HEK293T (cell line): ENCODE results near the gene TPM1.

Source experiments
- CTCF ChIA-PET: fragments of 350-600 bp; formaldehyde crosslinking; extraction: SDS; loops from one replicate; lab custom pipeline; 2021; ENCODE audit warnings: antibody characterized with exemption, inconsistent platforms; lab: Yijun Ruan, JAX
- POLR2A ChIA-PET: fragments of 350-600 bp; formaldehyde crosslinking; extraction: SDS; loops from one replicate; lab custom pipeline; 2020; ENCODE audit warnings: antibody characterized with exemption, inconsistent platforms; lab: Yijun Ruan, JAX
- DNase-seq: peaks from one replicate; pipeline ENCODE4 v3.0.0; 2012; ENCODE audit warnings: mixed read lengths; ENCODE audit errors: extremely low spot score
- ARNT ChIP-seq: fragments of 450-650 bp; IDR thresholded peaks from 2 replicates; pipeline ENCODE4 v1.6.1; 2017; ENCODE audit warnings: mild to moderate bottlenecking
- BHLHE40 ChIP-seq: fragments of 450-650 bp; IDR thresholded peaks from 2 replicates; pipeline ENCODE4 v1.6.1; 2016; ENCODE audit warnings: mild to moderate bottlenecking, moderate library complexity, borderline replicate concordance
- CTBP1 ChIP-seq: fragments of 450-650 bp; IDR thresholded peaks from 2 replicates; pipeline ENCODE4 v1.6.1; 2016; ENCODE audit warnings: borderline replicate concordance
- ELF4 ChIP-seq: fragments of 450-650 bp; IDR thresholded peaks from 2 replicates; pipeline ENCODE4 v1.6.1; 2017; ENCODE audit warnings: antibody characterized with exemption
- FOXA1 ChIP-seq: fragments of 450-650 bp; IDR thresholded peaks from 2 replicates; pipeline ENCODE4 v1.6.1; 2016; ENCODE audit warnings: mild to moderate bottlenecking
- FOXK2 ChIP-seq: fragments of 450-650 bp; IDR thresholded peaks from 2 replicates; pipeline ENCODE4 v1.6.1; 2016; ENCODE audit warnings: mild to moderate bottlenecking
- FOXM1 ChIP-seq: fragments of 450-650 bp; IDR thresholded peaks from 2 replicates; pipeline ENCODE4 v1.6.1; 2017; ENCODE audit warnings: mild to moderate bottlenecking, borderline replicate concordance
- HDGF ChIP-seq: fragments of 450-650 bp; IDR thresholded peaks from 2 replicates; pipeline ENCODE4 v1.6.1; 2017; ENCODE audit warnings: antibody characterized with exemption, borderline replicate concordance
- L3MBTL2 ChIP-seq: fragments of 450-650 bp; conservative IDR thresholded peaks from 2 replicates; pipeline ENCODE4 v1.6.1; 2016; ENCODE audit warnings: mild to moderate bottlenecking
- LEF1 ChIP-seq: fragments of 450-650 bp; IDR thresholded peaks from 2 replicates; pipeline ENCODE4 v1.6.1; 2017; ENCODE audit warnings: mild to moderate bottlenecking, borderline replicate concordance
- NFRKB ChIP-seq: fragments of 450-650 bp; IDR thresholded peaks from 2 replicates; pipeline ENCODE4 v1.6.1; 2016; ENCODE audit warnings: mild to moderate bottlenecking, moderate library complexity
- PKNOX1 ChIP-seq: fragments of 450-650 bp; IDR thresholded peaks from 2 replicates; pipeline ENCODE4 v1.6.1; 2016
- SP1 ChIP-seq: fragments of 450-650 bp; IDR thresholded peaks from 2 replicates; pipeline ENCODE4 v1.6.1; 2017
- SUZ12 ChIP-seq: fragments of 450-650 bp; IDR thresholded peaks from 2 replicates; pipeline ENCODE4 v1.6.1; 2016; ENCODE audit warnings: mild to moderate bottlenecking
- TARDBP ChIP-seq: fragments of 450-650 bp; IDR thresholded peaks from 2 replicates; pipeline ENCODE4 v1.6.1; 2016
- ZNF384 ChIP-seq: fragments of 450-650 bp; IDR thresholded peaks from 2 replicates; pipeline ENCODE4 v1.6.1; 2016

Gene TPM1

GRCh38 chr15:63022181-63022580 is 20.4 kb upstream of the TPM1 start:
- POLR2A ChIA-PET: no interaction called here
- no peak for DNase-seq
- CTCF ChIA-PET: no interaction called here
- TF ChIP-seq TARDBP (no peak), BHLHE40 (no peak), FOXA1 (no peak), FOXK2 (no peak), SUZ12 (no peak), SP1 (no peak), ZNF384 (no peak), CTBP1 (no peak), LEF1 (no peak), ELF4 (no peak), HDGF (no peak), NFRKB (no peak), ARNT (no peak), PKNOX1 (no peak), FOXM1 (no peak), L3MBTL2 (no peak)

DNA sequence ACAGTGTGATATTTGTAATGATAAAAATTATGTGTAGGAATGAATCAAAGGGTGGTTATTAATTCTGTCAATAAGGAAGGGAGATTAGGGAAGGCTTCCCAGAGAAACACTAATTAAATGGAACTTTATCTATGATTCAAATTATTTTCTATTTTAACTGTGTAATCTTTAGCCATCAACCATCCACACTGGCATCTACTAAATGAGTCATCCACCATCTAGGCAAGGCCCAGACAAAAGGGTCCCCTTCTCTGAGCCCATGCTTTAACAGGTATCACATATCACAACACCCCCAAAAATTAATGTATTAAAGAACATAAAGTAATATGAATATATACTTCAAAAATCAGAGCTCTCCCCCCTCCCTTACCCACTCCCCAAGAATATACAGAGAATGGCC is 19.9 kb upstream of the TPM1 start:
- TF ChIP-seq SUZ12: no peak
- ChIA-PET POLR2A (no interaction called here), CTCF (no interaction called here)
- no peak for DNase-seq

GRCh38 chr15:63023351-63023945 is 19.1 kb upstream of the TPM1 start:
- POLR2A ChIA-PET: no interaction called here
- DNase-seq: no peak
- CTCF ChIA-PET: no interaction called here
- TF ChIP-seq PKNOX1 (no peak), ZNF384 (no peak), BHLHE40 (no peak), NFRKB (no peak), FOXA1 (no peak), CTBP1 (no peak), LEF1 (no peak), SP1 (no peak), FOXK2 (no peak), ARNT (no peak), ELF4 (no peak), SUZ12 (no peak), L3MBTL2 (no peak), FOXM1 (no peak)

GRCh38 chr15:63025460-63025859 is 17.1 kb upstream of the TPM1 start:
- ChIA-PET POLR2A (no interaction called here), CTCF (no interaction called here)
- DNase-seq: peak; percentile 17
- TF ChIP-seq ELF4: no peak
- TF ChIP-seq HDGF: no peak
- no peak for TF ChIP-seq FOXA1
- no peak for TF ChIP-seq CTBP1
- no peak for TF ChIP-seq FOXK2
- no peak for TF ChIP-seq PKNOX1
- no peak for TF ChIP-seq SP1

DNA sequence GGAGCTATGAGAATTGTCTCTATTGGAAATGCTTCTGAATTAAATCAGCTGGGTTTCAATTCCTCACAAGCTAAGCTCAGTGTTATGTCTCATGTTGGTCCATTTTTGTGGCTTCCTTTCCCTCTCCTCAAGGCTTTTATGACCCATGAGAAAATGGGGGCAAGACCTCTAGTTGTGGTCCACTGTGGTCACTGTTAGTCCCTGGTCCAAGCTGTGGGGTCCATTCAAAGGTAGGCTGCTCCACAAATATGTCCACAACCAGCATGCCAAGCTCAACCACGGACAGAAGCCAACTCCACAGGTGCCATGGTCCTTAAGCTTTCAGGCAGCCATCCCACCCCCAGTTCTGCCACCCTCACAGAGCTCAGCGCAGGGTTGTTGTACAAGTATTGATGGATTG is 14.9 kb upstream of the TPM1 start:
- ChIA-PET CTCF (no interaction called here), POLR2A (no interaction called here)
- DNase-seq: no peak
- TF ChIP-seq LEF1 (no peak), ARNT (no peak), FOXA1 (no peak), SP1 (no peak), FOXM1 (no peak), CTBP1 (no peak), FOXK2 (no peak), ELF4 (no peak), PKNOX1 (no peak), ZNF384 (no peak), NFRKB (no peak), SUZ12 (no peak), HDGF (no peak), TARDBP (no peak), L3MBTL2 (no peak), BHLHE40 (no peak)

- no peak for TF ChIP-seq ZNF384
- no peak for TF ChIP-seq CTBP1
- no peak for TF ChIP-seq FOXK2
- no peak for TF ChIP-seq FOXA1
- no peak for TF ChIP-seq HDGF
- TF ChIP-seq ELF4: no peak
- no peak for TF ChIP-seq LEF1
- TF ChIP-seq ARNT: no peak
- no peak for TF ChIP-seq PKNOX1
- TF ChIP-seq SP1: no peak
- no peak for TF ChIP-seq L3MBTL2
- TF ChIP-seq TARDBP: no peak
- TF ChIP-seq NFRKB: no peak
- no peak for TF ChIP-seq FOXM1
- TF ChIP-seq SUZ12: no peak
- TF ChIP-seq BHLHE40: no peak
- POLR2A ChIA-PET: no interaction called here
- CTCF ChIA-PET: no interaction called here
- no peak for DNase-seq
Observed at GRCh38 chr15:63028442-63029110, 14.0 kb upstream of the TPM1 start.
